Neural progenitor cell (in vitro differentiated cells): Measurements from ENCODE around the gene PEX16.

Source experiments
- CTCF ChIP-seq: fragments of 200-600 bp; sonication (generic); IDR thresholded peaks from 2 replicates; pipeline ENCODE4 v1.5.1; 2017; ENCODE audit warnings: antibody characterized with exemption, mild to moderate bottlenecking
- EZH2 ChIP-seq: fragments of 200-600 bp; sonication (generic); IDR thresholded peaks from 2 replicates; pipeline ENCODE4 v1.6.1; 2017; ENCODE audit warnings: antibody characterized with exemption, mild to moderate bottlenecking, moderate library complexity

GRCh38 chr11:45920531-45921477, 3.1 kb upstream of the PEX16 start:
- no peak for TF ChIP-seq CTCF
- TF ChIP-seq EZH2: no peak
